Duodenal mucosa (tissue), 2 donors: ENCODE data around the gene PRIMPOL.
"Not testable (repeated sequence)": the region's sequence is repeated elsewhere in the genome, so short reads cannot be mapped to it uniquely, and the experiment has no call there.

Experiments
- H3K27ac ChIP-seq: one replicate; pipeline ENCODE4 v1.7.0; 2013; ENCODE audit warnings: low read depth, low read length
- H3K27me3 ChIP-seq, 2 donors: one replicate each; pipeline ENCODE4 v1.7.0; 2013; ENCODE audit warnings: low read length in 2 of 2, control low read depth in 1 of 2; ENCODE audit not compliant: insufficient read depth in 2 of 2, control insufficient read depth in 1 of 2
- H3K36me3 ChIP-seq, 2 donors: one replicate each; pipeline ENCODE4 v1.7.0; 2013; ENCODE audit warnings: low read length in 2 of 2, control low read depth in 1 of 2; ENCODE audit not compliant: insufficient read depth in 2 of 2, control insufficient read depth in 1 of 2
- H3K4me1 ChIP-seq, 2 donors: one replicate each; pipeline ENCODE4 v1.7.0; 2013; ENCODE audit warnings: low read length in 2 of 2, control low read depth in 1 of 2; ENCODE audit not compliant: insufficient read depth in 2 of 2, control insufficient read depth in 1 of 2
- H3K4me3 ChIP-seq, 2 donors: one replicate each; pipeline ENCODE4 v1.7.0; 2013; ENCODE audit warnings: low read length in 2 of 2, low read depth in 1 of 2
- H3K9ac ChIP-seq, 2 donors: one replicate each; pipeline ENCODE4 v1.7.0; 2013; ENCODE audit warnings: low read length in 2 of 2, low read depth in 1 of 2
- H3K9me3 ChIP-seq, 2 donors: one replicate each; pipeline ENCODE4 v1.7.0; 2013; ENCODE audit warnings: low read length in 2 of 2, control low read depth in 1 of 2; ENCODE audit not compliant: control insufficient read depth in 1 of 2

PRIMPOL gene

DNA sequence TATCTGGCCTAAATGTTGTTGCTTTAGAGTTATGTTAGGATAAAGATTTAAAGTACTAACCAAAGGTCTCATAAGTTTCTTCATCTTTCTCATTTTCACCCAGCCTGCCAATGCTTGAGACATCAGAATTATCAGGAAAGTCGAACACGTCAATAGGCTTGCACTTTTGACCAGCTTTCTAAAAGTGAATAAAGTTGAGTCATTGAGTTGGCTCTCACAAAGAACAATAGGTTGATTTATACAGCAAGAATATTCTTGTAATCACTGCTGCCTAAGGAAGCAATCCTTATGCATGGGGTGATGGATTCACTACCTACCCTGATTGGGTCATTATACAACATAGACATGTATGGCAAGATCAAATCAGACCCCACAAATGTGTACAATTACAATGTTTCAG is 79.3 kb downstream of the PRIMPOL start:
- no peak overlapping the region for H3K27ac ChIP-seq
- H3K4me3 ChIP-seq, result no peak overlapping the region
- H3K9ac ChIP-seq, result no peak overlapping the region
- H3K36me3 ChIP-seq, result no peaks in the 10 kb centered on the region
- peaks cover 0 to 8% of the 10 kb centered on the region in 2 donors for H3K4me1 ChIP-seq
- H3K9me3 ChIP-seq, result no peaks in the 10 kb centered on the region
- H3K27me3 ChIP-seq, result no peaks in the 10 kb centered on the region

DNA sequence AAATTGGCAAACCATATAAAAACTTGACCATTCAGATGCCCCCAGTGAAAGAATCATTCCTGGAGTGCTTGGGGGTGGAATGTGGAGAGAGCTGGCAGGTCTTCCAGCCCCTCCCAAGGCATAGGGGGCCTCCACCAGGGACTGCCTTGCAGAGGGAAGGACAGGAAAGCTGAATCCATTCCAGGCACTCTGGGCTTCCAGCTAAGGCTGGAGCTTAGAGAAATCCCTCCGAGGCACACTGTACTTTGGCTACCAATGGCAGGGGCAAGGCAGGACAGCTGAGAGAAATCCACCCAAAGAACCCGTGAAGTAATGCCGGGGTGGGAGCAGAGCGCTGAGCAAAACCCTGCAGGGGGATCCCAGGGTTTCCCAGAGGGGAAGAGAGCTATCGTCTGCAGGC is 80.4 kb downstream of the PRIMPOL start:
- H3K9me3 ChIP-seq, result no peaks in the 10 kb centered on the region
- H3K4me1 ChIP-seq, result peaks cover 0 to 13% of the 10 kb centered on the region in 2 donors
- H3K4me3 ChIP-seq, result no peak overlapping the region
- H3K9ac ChIP-seq, result no peak overlapping the region
- H3K36me3 ChIP-seq, result no peaks in the 10 kb centered on the region
- no peak overlapping the region for H3K27ac ChIP-seq
- no peaks in the 10 kb centered on the region for H3K27me3 ChIP-seq

DNA sequence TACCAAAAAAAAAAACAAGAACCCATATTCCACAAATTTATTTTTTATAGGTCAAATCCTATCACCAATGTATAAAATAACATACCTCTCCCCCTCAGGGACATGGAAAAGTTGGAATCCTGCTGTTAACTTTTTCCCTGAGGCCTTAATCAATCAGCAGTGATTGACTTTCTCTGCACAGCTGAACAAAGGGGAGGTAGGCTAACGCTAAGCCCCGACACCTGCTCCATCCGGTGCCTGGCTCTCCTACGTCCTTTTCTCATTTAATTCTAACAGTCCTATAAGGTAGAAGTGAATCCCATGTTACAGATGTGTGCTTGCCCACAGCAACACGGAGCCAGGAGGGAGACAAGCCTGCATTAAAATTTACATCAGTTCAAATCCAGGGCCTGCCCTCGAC is 81.5 kb downstream of the PRIMPOL start:
- no peak overlapping the region for H3K9ac ChIP-seq
- no peaks in the 10 kb centered on the region for H3K27me3 ChIP-seq
- no peaks in the 10 kb centered on the region for H3K9me3 ChIP-seq
- no peaks in the 10 kb centered on the region for H3K36me3 ChIP-seq
- H3K27ac ChIP-seq, result no peak overlapping the region
- H3K4me3 ChIP-seq, result no peak overlapping the region
- peaks cover 0 to 13% of the 10 kb centered on the region in 2 donors for H3K4me1 ChIP-seq

DNA sequence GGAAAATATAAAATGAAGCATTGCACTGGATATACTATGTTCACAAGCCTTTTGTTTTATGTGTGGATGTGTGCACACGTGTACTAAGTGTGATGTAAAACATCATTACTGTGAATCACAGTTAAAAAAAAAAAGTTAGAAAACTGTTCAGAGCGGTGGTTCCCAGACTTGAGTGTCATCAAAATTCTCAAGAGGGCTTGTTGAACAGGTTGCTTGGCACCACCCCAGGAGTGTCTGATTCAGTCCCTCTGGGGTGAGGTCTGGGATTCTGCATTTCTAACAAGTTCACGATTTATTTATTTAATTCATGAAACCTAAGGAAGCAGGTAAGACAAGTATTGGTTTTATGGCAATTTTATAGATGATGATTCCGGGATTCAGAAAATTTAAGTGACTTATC is 82.6 kb downstream of the PRIMPOL start:
- no peaks in the 10 kb centered on the region for H3K36me3 ChIP-seq
- no peak overlapping the region for H3K4me3 ChIP-seq
- H3K9me3 ChIP-seq, result no peaks in the 10 kb centered on the region
- no peak overlapping the region for H3K27ac ChIP-seq
- no peak overlapping the region for H3K9ac ChIP-seq
- H3K27me3 ChIP-seq, result no peaks in the 10 kb centered on the region
- peaks cover 0 to 13% of the 10 kb centered on the region in 2 donors for H3K4me1 ChIP-seq

DNA sequence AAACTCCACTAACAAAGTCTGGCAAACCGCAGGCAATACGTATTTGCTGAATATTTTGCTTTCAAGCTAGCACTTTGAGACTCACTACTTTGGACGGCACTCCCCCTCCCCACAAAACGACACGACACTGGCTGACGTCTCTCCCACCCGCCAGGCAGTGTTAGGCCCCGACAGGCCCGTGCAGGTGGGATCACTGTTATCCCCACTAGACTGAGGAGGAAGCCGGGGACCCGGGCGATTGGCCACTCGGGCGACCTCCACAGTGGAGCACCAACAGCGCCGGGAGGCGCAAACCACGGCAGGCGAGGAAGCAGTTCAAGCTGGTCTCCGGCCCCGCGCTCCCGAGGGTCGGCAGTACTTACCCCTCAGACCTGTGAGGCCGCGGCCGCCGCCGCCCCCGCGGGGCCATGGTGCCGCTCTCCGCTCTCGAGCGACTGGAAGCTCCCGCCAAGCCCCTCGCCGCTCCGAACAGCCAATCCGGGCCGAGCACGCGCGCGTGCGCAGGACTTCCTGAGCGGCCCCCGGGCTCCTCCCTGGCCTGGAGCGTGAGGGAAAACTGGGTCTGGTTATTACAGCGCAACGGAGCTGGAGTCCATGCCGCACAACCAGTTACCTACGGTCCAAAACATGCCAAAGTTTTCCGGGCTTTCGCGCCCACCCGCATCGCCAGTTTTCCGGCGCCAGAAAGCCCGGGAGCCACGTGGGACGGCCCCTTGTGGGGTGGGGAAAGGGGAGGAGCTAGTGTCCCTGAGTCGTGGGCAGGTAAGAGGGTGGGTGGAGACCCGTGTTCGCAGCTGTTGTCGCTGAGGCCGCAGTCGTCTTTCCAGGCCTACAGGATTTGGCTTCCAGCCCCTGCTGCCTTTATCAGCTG is 84.4 kb downstream of the PRIMPOL start, which contains the start of gene CENPU:
Gene CENPU, minus strand, starts transcription at position 443 of the 871 bp plus-strand sequence. Its CDS starts 34 bp downstream, at position 409.
- H3K27ac ChIP-seq, result no peak within 1 kb of the TSS
- H3K27me3 ChIP-seq, result no peaks in the 10 kb centered on the region
- no peaks in the 10 kb centered on the region for H3K36me3 ChIP-seq
- peak within 1 kb of the TSS; percentile 80 to 95 for H3K4me3 ChIP-seq
- peaks cover 0 to 13% of the 10 kb centered on the region in 2 donors for H3K4me1 ChIP-seq
- H3K9ac ChIP-seq, result peak within 1 kb of the TSS; percentile 81 to 82
- no peaks in the 10 kb centered on the region for H3K9me3 ChIP-seq

DNA sequence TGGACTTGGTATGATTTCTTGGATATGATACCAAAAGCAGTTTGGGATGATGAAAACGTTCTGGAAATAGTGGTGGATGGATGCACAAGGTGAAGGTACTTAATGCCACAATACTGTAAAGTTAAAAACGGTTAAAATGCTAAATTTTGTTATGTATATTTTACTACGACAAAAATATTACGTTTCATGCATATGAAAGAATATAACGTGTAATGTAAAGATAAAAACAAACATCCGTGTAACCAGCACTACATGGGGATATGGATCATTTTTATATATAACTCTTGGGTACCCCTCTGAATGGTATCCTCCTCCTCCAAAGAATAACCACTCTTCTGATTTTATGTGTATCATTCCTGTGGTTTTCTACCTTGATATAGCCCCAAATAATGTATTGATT is 85.2 kb downstream of the PRIMPOL start:
- H3K36me3 ChIP-seq, result no peaks in the 10 kb centered on the region
- H3K9ac ChIP-seq, result peak overlapping the region; percentile 59 to 81
- no peaks in the 10 kb centered on the region for H3K27me3 ChIP-seq
- H3K4me1 ChIP-seq, result peaks cover 0 to 13% of the 10 kb centered on the region in 2 donors
- no peak overlapping the region for H3K27ac ChIP-seq
- H3K4me3 ChIP-seq, result peak overlapping the region; percentile 79 to 80
- H3K9me3 ChIP-seq, result no peaks in the 10 kb centered on the region

DNA sequence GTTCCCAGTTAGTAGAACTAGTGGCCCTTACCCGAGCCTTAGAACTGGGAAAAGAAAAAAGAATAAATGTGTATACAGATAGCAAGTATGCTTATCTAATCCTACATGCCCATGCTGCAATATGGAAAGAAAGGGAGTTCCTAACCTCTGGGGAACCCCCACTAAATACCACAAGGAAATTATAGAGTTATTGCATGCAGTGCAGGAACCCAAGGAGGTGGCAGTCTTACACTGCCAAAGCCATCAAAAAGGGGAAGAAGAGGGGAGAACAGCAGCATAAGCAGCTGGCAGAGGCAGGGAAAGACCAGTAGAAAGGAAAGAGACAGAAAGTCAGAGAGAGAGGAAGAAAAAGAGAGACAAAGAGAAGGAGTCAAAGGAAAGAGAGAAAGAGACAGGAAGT is 90.0 kb downstream of the PRIMPOL start:
- H3K9me3 ChIP-seq, result not testable (repeated sequence)

DNA sequence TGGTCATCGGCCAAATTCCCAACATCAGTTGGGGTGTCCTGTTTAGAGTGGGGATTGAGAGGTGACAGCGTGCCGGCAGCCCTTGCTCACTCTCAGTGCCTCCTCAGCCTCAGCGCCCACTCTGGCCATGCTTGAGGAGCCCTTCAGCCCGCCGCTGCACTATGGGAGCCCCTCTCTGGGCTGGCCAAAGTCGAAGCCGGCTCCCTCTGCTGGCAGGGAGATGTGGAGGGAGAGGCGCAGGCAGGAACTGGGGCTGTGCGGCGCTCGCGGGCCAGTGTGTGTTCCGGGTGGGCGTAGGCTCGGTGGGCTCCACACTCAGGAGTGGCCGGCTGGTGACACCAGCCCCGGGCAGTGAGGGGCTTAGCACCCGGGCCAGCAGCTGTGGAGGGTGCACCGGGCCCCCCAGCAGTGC is 91.4 kb downstream of the PRIMPOL start:
- H3K9ac ChIP-seq, result no peak overlapping the region
- peaks cover 0 to 2% of the 10 kb centered on the region in 2 donors for H3K9me3 ChIP-seq
- peaks cover 2 to 5% of the 10 kb centered on the region in 2 donors for H3K4me1 ChIP-seq
- no peak overlapping the region for H3K27ac ChIP-seq
- no peaks in the 10 kb centered on the region for H3K27me3 ChIP-seq
- H3K36me3 ChIP-seq, result no peaks in the 10 kb centered on the region
- H3K4me3 ChIP-seq, result no peak overlapping the region

More for the DNA sequence above, 90.0 kb downstream of the PRIMPOL start:
- not testable (repeated sequence) for H3K4me3 ChIP-seq, H3K27me3 ChIP-seq, H3K4me1 ChIP-seq, H3K9ac ChIP-seq, H3K36me3 ChIP-seq, H3K27ac ChIP-seq

DNA sequence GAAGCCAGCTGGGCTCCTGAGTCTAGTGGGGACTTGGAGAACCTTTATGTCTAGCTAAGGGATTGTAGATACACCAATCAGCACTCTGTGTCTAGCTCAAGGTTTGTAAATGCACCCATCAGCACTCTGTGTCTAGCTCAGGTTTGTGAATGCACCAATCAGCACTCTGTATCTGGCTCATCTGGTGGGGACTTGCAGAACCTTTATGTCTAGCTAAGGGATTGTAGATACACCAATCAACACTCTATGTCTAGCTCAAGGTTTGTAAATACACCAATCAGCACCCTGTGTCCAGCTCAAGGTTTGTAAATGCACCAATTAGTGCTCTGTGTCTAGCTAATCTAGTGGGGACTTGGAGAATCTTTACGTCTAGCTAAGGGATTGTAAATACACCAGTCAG is 92.1 kb downstream of the PRIMPOL start:
- not testable (repeated sequence) for H3K27ac ChIP-seq, H3K27me3 ChIP-seq, H3K9me3 ChIP-seq, H3K36me3 ChIP-seq, H3K9ac ChIP-seq, H3K4me3 ChIP-seq
- peaks cover 8 to 11% of the 10 kb centered on the region in 2 donors for H3K4me1 ChIP-seq

DNA sequence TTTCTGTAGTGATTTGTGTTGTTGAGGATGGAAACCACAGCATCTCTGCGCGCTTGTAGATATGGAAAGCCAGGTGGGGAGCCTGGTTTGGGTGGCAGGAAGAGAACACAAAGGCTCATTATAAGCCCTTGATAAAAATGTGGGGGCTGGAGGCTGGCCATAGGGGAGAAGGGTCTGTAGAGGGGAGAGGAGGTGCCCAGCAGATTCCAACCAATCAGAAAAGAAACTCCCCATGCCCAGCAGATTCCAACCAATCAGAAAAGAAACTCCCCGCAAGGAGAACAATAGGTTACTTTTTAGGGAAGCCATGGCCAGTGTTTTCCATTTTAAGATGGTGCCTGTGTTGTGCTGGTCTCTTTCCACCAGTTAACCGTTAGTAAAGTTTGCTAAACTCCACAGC is 94.1 kb downstream of the PRIMPOL start:
- Histone ChIP-seq H3K4me3 (no peak overlapping the region), H3K27ac (no peak overlapping the region), H3K9me3 (peaks cover 0 to 2% of the 10 kb centered on the region in 2 donors), H3K9ac (no peak overlapping the region), H3K4me1 (peaks cover 28 to 31% of the 10 kb centered on the region in 2 donors), H3K27me3 (no peaks in the 10 kb centered on the region), H3K36me3 (no peaks in the 10 kb centered on the region)
